ENCODE results near the gene ZRANB1.
"Not testable (repeated sequence)": the region's sequence is repeated elsewhere in the genome, so short reads cannot be mapped to it uniquely, and the experiment has no call there.

The ZRANB1 gene

GRCh38 chr10:124988753-124989152, 46.8 kb downstream of the ZRANB1 start:
- H3K9ac ChIP-seq (ENCODE audit: low read depth, low read length); H3K9me3 ChIP-seq (ENCODE audit: control insufficient read depth, insufficient read depth, low read length); H3K4me1 ChIP-seq (ENCODE audit: insufficient read depth, low read length): not testable (repeated sequence)
- peaks cover 34% of the 10 kb centered on the region for H3K36me3 ChIP-seq (ENCODE audit: insufficient read depth, low read length)

DNA sequence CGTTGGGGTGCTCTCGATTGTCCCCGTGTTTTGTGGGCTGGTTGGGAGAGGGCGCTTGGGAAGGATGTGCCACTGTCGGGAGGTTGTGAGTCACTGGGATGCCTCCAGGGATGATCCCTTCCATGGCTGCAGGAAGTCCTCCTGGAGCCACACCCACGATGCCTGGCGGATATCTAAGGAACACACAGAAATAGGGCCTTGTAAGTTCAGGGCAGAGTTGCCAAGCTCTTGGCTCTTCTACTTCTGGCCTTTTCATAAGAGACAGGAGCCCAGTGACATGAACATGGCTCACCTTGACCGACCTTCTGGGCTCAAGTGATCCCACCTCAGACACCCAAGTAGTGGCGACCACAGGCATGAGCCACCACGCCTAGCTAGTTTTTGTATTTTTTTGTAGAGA, 47.6 kb downstream of the ZRANB1 start:
- H3K4me1 ChIP-seq (ENCODE audit: insufficient read depth, low read length), result no peaks in the 10 kb centered on the region
- H3K9ac ChIP-seq (ENCODE audit: low read depth, low read length), result no peak overlapping the region
- H3K9me3 ChIP-seq (ENCODE audit: control insufficient read depth, insufficient read depth, low read length), result no peaks in the 10 kb centered on the region
- peaks cover 38% of the 10 kb centered on the region for H3K36me3 ChIP-seq (ENCODE audit: insufficient read depth, low read length)

- H3K36me3 ChIP-seq (ENCODE audit: insufficient read depth, low read length), result peaks cover 47% of the 10 kb centered on the region
- H3K9me3 ChIP-seq (ENCODE audit: control insufficient read depth, insufficient read depth, low read length), result no peaks in the 10 kb centered on the region
- no peak overlapping the region for H3K9ac ChIP-seq (ENCODE audit: low read depth, low read length)
- H3K4me1 ChIP-seq (ENCODE audit: insufficient read depth, low read length), result no peaks in the 10 kb centered on the region
Measured at GRCh38 chr10:124990671-124991625, 49.0 kb downstream of the ZRANB1 start.

GRCh38 chr10:124991835-124992234, 49.9 kb downstream of the ZRANB1 start:
- Histone ChIP-seq H3K9me3 (ENCODE audit: control insufficient read depth, insufficient read depth, low read length) (no peaks in the 10 kb centered on the region), H3K36me3 (ENCODE audit: insufficient read depth, low read length) (peaks cover 51% of the 10 kb centered on the region), H3K9ac (ENCODE audit: low read depth, low read length) (no peak overlapping the region)

DNA sequence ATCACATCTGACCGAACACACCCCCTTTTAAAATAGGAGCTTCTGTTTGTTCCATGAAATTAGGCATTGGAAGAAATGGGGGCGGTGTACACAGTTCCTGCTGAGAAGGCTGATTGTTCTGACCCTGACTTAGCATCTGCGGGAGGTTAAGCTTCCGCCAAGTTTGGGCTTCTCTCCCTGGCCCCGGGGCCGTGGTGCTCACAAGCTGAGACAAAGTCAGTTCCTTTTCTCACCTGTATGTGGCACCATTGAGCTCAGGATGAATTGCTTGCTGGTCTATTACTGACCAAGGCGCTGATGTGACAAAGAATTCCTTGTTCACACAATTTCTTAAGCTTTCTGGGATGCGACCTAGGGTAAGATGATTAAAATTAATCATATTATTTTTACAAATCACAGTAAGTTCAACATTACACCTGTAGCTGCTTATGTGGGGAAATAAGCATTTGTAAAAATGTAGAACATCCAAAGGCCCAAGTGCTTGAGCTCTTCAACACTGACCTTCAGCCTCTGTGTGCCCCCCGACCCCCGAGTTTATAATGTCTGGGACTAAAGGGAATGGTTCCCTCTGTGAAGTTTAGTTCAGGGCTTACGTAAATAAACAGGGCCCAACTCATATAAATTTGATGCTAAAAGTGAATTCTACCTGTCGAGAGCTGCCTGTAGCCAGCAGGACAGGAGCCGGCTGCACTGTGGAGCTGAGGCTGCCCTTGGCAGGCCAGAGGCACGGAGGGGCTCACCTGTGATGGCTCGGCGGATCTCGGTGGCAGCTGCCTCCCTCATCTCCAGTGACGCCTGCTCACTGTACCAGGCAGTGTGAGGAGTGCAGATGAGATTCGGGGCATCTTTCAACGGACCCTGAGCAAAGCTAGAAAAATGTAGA, 50.8 kb downstream of the ZRANB1 start:
- H3K9me3 ChIP-seq (ENCODE audit: control insufficient read depth, insufficient read depth, low read length), result no peaks in the 10 kb centered on the region
- no peak overlapping the region for H3K9ac ChIP-seq (ENCODE audit: low read depth, low read length)
- no peaks in the 10 kb centered on the region for H3K4me1 ChIP-seq (ENCODE audit: insufficient read depth, low read length)
- H3K36me3 ChIP-seq (ENCODE audit: insufficient read depth, low read length), result peaks cover 50% of the 10 kb centered on the region

More at GRCh38 chr10:124991835-124992234, 49.9 kb downstream of the ZRANB1 start:
- no peaks in the 10 kb centered on the region for H3K4me1 ChIP-seq (ENCODE audit: insufficient read depth, low read length)

DNA sequence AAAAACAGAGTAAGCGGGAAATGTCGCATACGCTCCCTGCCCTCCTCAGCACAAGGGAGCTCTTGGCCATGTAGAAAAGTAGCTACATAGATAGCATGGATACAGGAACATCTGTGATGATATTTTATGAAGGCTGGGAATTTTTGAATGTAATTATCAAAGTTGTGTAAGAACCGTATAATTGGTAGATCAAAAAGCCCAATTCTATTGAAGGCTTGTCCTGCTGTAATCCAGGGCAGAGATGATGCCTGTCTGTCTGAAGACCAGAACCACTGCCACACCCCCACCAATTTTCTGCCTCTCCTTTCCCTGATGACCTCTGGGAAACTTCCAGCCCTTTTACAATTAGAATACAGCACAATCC, 51.4 kb downstream of the ZRANB1 start:
- H3K4me1 ChIP-seq (ENCODE audit: insufficient read depth, low read length), result no peaks in the 10 kb centered on the region
- no peak overlapping the region for H3K9ac ChIP-seq (ENCODE audit: low read depth, low read length)
- H3K36me3 ChIP-seq (ENCODE audit: insufficient read depth, low read length), result peaks cover 51% of the 10 kb centered on the region
- no peaks in the 10 kb centered on the region for H3K9me3 ChIP-seq (ENCODE audit: control insufficient read depth, insufficient read depth, low read length)

DNA sequence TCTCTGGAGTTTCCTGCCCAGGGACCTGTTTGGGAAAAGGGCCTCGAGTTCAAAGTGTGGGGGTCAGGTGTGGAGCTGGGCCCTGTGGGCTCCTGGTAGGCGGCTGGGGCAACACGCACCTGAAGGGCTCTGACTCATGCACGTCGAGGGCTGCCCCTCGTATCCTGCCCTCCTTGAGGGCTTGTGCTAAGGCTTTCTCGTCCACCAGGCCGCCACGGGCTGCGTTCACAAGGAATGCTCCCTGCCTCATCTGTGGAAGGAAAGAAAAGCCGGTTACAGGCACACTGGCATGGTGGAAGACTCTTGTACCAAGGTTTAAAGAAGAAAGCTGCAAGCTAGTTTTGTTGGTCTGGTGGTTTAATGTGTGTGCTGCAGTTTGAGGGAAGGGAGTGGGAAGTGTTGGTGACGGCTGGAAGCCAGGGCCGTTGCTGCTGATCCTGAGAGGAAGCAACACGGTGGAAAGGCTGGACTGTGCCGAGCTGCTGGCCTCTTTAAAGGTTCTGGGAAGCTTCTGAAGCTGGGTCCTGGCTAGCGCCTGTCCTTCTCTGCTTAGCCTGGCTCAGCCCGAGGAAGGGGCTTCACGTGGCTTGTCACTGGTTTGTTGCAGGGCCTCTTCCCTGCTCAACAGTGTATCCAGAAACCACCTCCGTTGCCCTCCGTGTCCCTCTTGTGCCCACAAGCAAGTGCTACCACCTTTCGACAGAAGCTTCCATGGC, 52.0 kb downstream of the ZRANB1 start:
- Histone ChIP-seq H3K9ac (ENCODE audit: low read depth, low read length) (no peak overlapping the region), H3K36me3 (ENCODE audit: insufficient read depth, low read length) (peaks cover 56% of the 10 kb centered on the region), H3K9me3 (ENCODE audit: control insufficient read depth, insufficient read depth, low read length) (no peaks in the 10 kb centered on the region), H3K4me1 (ENCODE audit: insufficient read depth, low read length) (no peaks in the 10 kb centered on the region)

DNA sequence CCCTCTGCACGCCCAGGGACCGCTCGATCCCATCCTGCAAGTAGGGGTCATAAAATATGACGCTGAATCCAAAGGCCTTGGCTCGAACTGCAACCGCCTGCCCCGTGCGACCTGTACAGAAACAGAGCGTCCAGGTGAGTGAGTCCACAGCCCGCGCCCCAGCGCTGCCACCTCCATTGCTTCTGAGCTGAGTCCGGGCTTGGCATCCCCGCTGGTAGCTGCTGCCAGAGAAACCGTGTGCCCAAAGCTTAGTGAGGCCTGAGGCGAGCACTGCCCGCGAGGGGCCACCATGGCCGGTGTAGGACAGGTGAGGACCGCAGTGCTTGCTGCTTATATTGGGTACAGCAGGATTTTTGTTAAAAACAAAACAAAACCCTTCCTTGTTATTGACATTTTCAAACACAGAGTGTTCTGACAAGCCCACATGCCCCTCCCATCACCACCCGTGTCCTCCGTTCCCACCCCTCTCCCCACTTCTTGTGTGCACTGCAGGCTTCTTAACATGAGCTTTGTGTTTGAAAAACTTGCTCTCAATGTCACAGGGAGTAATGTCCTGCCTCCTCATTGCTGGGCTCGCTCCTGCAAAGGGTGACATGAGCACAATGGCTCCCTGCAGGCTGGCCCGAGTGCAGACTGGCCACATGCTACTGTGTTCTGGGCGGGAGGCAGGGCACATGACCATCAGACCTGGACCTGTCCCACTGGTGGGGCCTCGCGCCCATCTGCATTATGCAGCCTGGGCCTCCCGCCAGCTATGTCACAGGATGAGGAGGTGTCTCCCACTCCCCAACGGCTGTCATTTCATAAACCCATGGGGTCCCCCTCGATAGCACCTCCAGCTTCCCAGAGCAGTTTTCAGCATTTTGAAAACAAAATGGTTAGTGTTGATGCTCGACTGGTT, 52.9 kb downstream of the ZRANB1 start:
- H3K9me3 ChIP-seq (ENCODE audit: control insufficient read depth, insufficient read depth, low read length), result no peaks in the 10 kb centered on the region
- H3K9ac ChIP-seq (ENCODE audit: low read depth, low read length), result no peak overlapping the region
- peaks cover 56% of the 10 kb centered on the region for H3K36me3 ChIP-seq (ENCODE audit: insufficient read depth, low read length)
- no peaks in the 10 kb centered on the region for H3K4me1 ChIP-seq (ENCODE audit: insufficient read depth, low read length)

GRCh38 chr10:124995605-124996004, 53.7 kb downstream of the ZRANB1 start:
- Histone ChIP-seq H3K9me3 (ENCODE audit: control insufficient read depth, insufficient read depth, low read length) (no peaks in the 10 kb centered on the region), H3K36me3 (ENCODE audit: insufficient read depth, low read length) (peaks cover 56% of the 10 kb centered on the region), H3K9ac (ENCODE audit: low read depth, low read length) (no peak overlapping the region), H3K4me1 (ENCODE audit: insufficient read depth, low read length) (no peaks in the 10 kb centered on the region)

DNA sequence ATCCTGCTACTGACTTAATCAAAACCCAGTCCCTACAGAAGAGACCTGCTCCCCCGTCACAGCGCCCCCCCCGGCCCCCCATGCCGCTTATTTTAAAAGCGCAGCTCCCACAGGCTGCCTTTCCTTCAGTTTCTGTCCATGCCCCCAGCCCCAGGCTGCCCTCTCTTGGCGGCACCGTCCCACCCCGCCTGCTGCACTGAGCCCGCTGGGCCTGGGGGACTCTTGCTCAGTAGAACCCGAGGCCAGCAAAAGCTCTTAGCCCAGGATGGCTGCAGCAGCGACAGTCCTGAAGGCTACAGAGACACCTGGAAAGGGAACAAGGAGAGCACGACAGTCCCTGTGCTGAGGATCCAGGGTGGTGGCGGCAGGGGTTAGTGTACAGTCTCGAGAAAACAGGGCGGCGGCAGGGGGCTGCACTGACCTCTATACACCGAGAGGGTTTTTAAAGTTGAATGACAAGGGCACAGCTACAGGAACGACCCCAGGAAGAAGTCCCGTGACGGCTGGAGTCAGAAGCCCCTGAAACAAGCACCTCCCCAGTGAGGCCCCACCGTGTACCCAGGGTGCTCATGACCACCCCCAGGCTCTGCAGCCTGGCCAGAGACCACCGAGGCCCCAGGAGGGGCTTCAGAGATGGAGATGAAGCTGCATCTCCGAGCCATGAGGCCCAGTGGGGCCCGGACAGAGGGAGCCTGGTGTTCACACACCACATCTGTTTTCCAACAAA, 54.4 kb downstream of the ZRANB1 start:
- H3K36me3 ChIP-seq (ENCODE audit: insufficient read depth, low read length), result peaks cover 53% of the 10 kb centered on the region
- no peaks in the 10 kb centered on the region for H3K4me1 ChIP-seq (ENCODE audit: insufficient read depth, low read length)
- H3K9me3 ChIP-seq (ENCODE audit: control insufficient read depth, insufficient read depth, low read length), result no peaks in the 10 kb centered on the region
- no peak overlapping the region for H3K9ac ChIP-seq (ENCODE audit: low read depth, low read length)

DNA sequence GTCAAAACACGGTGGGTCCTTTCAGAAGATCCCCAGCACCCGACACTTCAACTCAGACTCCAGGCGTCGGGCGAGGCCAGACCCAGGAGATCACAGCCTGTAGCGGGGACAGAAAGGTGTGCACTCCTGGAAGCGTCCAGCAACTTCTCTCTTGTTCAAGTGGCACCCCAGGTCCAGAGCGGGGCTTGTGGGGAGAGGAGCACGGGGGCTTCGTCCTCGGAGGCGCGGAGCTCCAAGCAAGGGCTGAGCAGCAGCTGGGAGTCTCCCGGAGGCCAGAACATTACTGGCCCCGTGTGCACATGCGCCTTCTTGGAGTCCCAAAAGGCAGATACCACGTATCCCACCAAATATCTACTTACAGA, 54.9 kb downstream of the ZRANB1 start:
- no peaks in the 10 kb centered on the region for H3K4me1 ChIP-seq (ENCODE audit: insufficient read depth, low read length)
- H3K9ac ChIP-seq (ENCODE audit: low read depth, low read length), result no peak overlapping the region
- H3K9me3 ChIP-seq (ENCODE audit: control insufficient read depth, insufficient read depth, low read length), result no peaks in the 10 kb centered on the region
- H3K36me3 ChIP-seq (ENCODE audit: insufficient read depth, low read length), result peaks cover 50% of the 10 kb centered on the region

- Histone ChIP-seq H3K4me1 (ENCODE audit: insufficient read depth, low read length) (no peaks in the 10 kb centered on the region), H3K9me3 (ENCODE audit: control insufficient read depth, insufficient read depth, low read length) (no peaks in the 10 kb centered on the region), H3K36me3 (ENCODE audit: insufficient read depth, low read length) (peaks cover 47% of the 10 kb centered on the region), H3K9ac (ENCODE audit: low read depth, low read length) (no peak overlapping the region)
Measured at GRCh38 chr10:124997306-124997705, 55.4 kb downstream of the ZRANB1 start.
